Coronary artery (tissue), 2 donors: ENCODE results near the gene HSD17B8.

Experiments
- DNase-seq: peaks from one replicate; pipeline ENCODE4 v3.0.0-alpha.2; 2017; ENCODE audit warnings: low spot score
- H3K27ac ChIP-seq, 2 donors: fragments of 200-600 bp; sonication (generic); one replicate each; pipeline ENCODE4 v1.5.1; 2016 to 2019
- H3K4me3 ChIP-seq: fragments of 200-600 bp; sonication (generic); 2 replicates; pipeline ENCODE4 v1.5.1; 2016; ENCODE audit warnings: mild to moderate bottlenecking, moderate library complexity
- TF ChIP-seq, protein P1 (sequence below): fragments of 200-600 bp; sonication (generic); IDR thresholded peaks from one replicate; pipeline ENCODE4 v1.5.1; 2019; ENCODE audit warnings: antibody characterized with exemption

The HSD17B8 gene

DNA sequence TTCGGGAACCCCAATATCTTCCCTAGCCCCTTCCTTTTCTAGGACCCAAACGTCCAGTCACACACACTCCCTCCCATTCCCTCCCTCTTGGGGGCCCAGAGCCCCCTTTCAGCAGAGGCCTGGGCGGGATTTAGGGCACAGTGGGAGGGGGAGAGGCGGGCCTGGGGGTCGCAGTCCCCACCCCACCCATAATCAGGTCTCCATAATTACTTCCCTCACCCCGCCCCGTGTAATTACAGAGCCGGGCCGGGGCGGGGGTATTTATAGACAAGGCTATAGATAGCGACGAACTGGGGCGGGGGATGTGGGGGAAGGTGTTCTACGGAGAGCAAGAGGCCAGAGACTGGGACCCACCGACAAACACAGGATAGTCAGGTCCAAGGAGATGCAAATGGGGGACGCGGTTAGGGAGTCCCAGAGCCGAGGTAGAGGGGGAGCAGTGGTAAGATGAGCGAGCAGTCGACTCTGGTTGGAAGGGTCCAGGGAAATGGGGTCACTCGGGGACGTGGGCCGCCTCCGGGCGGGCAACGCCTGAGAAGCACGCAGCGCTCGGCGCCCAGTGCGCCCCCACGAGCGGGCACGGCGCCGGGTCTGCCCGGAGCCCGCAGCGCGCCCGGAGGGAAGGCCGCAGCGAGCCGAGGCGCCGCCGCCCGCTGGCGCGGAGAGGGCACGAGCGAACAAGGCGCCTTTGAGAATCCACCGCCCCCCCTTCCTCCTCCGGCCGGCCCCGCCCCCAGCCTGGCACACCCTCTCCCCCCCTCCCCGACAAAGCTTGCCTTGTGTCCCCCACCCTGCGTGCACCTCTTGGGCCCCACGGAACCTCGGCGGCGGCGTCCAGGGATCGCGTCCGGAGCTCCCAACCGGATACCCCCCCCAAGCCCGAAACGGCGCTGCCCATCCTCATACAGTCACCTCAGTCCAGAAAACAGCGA, 11.5 kb upstream of the HSD17B8 start:
- H3K27ac ChIP-seq: peak overlapping the region in 1 of 2 donors; percentile 76

DNA sequence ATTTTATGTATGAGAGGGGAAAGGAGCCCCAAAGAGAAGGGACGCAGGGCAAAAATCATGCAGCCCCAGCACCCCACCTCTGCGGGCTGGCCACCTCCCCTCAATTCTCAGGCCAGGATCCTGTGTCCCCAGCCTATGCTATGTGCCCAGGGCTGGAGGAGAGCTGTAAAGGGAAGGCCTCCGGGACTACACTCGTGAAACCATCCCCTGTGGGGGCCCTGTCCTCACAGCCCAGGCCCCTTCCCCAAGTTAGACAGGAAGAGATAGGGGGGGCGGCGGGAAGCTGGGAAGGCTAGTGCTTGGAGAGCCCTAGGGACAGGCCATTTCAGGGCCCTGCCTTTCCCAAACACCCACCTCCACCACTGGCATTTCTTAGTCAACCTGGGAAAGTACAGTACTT, 10.8 kb upstream of the HSD17B8 start:
- no peak for DNase-seq
- Histone ChIP-seq H3K4me3 (peak overlapping the region; percentile 72), H3K27ac (peak overlapping the region in 1 of 2 donors; percentile 76)

More for the DNA sequence above, 11.5 kb upstream of the HSD17B8 start:
- peak overlapping the region; percentile 72 for H3K4me3 ChIP-seq
- TF ChIP-seq, protein P1, sequence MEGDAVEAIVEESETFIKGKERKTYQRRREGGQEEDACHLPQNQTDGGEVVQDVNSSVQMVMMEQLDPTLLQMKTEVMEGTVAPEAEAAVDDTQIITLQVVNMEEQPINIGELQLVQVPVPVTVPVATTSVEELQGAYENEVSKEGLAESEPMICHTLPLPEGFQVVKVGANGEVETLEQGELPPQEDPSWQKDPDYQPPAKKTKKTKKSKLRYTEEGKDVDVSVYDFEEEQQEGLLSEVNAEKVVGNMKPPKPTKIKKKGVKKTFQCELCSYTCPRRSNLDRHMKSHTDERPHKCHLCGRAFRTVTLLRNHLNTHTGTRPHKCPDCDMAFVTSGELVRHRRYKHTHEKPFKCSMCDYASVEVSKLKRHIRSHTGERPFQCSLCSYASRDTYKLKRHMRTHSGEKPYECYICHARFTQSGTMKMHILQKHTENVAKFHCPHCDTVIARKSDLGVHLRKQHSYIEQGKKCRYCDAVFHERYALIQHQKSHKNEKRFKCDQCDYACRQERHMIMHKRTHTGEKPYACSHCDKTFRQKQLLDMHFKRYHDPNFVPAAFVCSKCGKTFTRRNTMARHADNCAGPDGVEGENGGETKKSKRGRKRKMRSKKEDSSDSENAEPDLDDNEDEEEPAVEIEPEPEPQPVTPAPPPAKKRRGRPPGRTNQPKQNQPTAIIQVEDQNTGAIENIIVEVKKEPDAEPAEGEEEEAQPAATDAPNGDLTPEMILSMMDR: no peak
- DNase-seq: no peak

GRCh38 chr6:33194431-33194979, 9.9 kb upstream of the HSD17B8 start:
- H3K27ac ChIP-seq: no peak overlapping the region
- DNase-seq: no peak
- TF ChIP-seq, protein P1: no peak
- H3K4me3 ChIP-seq: no peak overlapping the region

More for the DNA sequence above, 10.8 kb upstream of the HSD17B8 start:
- TF ChIP-seq, protein P1: no peak

GRCh38 chr6:33195304-33196165, 8.9 kb upstream of the HSD17B8 start:
- H3K27ac ChIP-seq: no peak overlapping the region
- no peak for DNase-seq
- TF ChIP-seq, protein P1: no peak
- H3K4me3 ChIP-seq: no peak overlapping the region

DNA sequence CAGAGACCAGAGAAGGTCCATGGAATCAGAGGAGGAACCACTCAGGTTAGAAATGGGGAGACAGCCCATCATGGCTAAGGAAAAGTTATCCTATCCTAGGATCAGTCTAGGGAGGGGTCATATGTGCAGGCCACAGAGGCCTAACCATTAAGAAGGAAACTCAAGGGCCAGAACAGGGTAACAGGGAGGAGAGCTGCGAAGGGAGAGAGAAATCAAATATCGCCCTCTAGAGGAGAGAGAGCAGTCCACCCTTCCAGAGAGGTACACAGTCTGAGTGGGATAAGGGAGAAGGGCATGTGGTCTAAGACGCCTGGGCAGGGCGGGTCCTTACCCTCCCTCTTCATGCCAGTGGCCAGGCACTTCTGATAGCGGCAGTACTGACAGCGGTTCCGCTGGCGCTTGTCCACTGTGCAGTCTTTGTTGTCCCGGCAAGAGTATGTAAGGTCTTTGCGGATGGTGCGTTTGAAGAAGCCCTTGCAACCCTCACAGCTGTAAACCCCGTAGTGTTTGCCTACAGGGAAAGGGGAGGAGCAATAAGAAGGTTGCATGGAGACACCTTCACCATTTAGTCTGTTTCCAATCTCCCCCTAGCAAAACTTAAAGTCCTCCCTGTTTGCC, 6.9 kb upstream of the HSD17B8 start:
- Histone ChIP-seq H3K27ac (peak overlapping the region in 1 of 2 donors; percentile 8), H3K4me3 (no peak overlapping the region)
- no peak for DNase-seq
- TF ChIP-seq, protein P1: peak; percentile 24

DNA sequence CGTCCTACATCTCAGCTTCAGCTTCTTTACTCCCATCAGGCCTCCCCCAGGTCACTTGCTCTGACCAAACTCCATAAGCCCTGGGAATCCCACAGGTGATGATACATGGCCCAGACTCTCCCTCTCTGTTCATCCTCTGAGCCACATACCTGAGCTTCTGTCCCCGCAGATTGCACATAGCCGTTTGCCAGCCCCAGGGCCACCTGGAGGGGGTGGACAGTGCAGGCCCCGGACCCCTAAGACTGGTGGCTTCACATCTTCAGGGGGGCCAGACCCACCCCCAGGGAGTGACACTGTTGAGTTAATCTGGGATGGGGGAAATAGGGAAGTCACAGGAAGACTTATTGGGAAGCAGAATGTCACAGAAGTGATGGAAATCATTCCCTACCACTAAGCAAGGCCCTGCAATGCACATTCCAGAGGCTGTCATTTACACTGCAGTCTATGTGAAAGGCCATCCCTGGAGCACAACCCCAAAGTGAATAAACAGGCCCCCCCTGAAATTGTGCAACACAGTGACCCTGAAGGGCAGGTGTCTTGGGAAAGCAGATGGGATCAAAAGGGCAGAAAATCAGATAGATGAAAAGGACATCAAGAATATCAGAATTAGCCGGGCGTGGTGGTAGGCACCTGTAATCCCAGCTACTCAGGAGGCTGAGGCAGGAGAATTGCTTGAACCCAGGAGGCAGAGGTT, 6.1 kb upstream of the HSD17B8 start:
- DNase-seq: no peak
- TF ChIP-seq, protein P1: no peak
- Histone ChIP-seq H3K4me3 (no peak overlapping the region), H3K27ac (no peak overlapping the region)
